IMR-90 (cell line): ENCODE results near the gene ZSCAN23. TPM values are rescaled to one million over a fixed set of nuclear protein-coding genes. Genes with fewer than 3 reads are reported as not detected.

Source experiments
- ATAC-seq: fragments of 200-7000 bp; cut with Tn5 transposase; 2 replicates; pipeline ENCODE4 v1.9.1; 2020; ENCODE audit warnings: low read depth, mild to moderate bottlenecking, moderate library complexity
- BruUV-seq: library from RNA; stranded (reverse); fragments of 400-500 nt; replicated peaks from 2 replicates; lab custom pipeline; 2021; lab: Mats Ljungman, UMichigan
- CTCF ChIA-PET: fragments of 300-600 bp; formaldehyde crosslinking; extraction: SDS; loops from one replicate; lab custom pipeline; 2021; ENCODE audit warnings: antibody characterized with exemption; lab: Yijun Ruan, JAX
- POLR2A ChIA-PET: fragments of 300-600 bp; sonication (Branson Sonifier 250); formaldehyde crosslinking; loops from one replicate; lab custom pipeline; 2022; ENCODE audit warnings: antibody characterized with exemption; ENCODE audit not compliant: unreplicated experiment; lab: Charles Lee
- DNase-seq: peaks from one replicate; pipeline ENCODE4 v3.0.0; 2013
- H2AFZ ChIP-seq: replicated peaks from 2 replicates; pipeline ENCODE3; 2013; ENCODE audit warnings: low read length, mild to moderate bottlenecking; ENCODE audit not compliant: poor library complexity
- H2AK5ac ChIP-seq: 2 replicates; pipeline ENCODE4 v1.6.1; 2013; ENCODE audit warnings: low read depth, low read length, inconsistent platforms
- H2AK9ac ChIP-seq: replicated peaks from 2 replicates; pipeline ENCODE3; 2013; ENCODE audit warnings: mild to moderate bottlenecking, low read depth, low read length, moderate library complexity; ENCODE audit not compliant: poor library complexity
- H2BK120ac ChIP-seq: 2 replicates; pipeline ENCODE4 v1.6.1; 2013; ENCODE audit warnings: low read depth, low read length, inconsistent platforms
- H2BK15ac ChIP-seq: 3 replicates; pipeline ENCODE4 v1.6.1; 2013; ENCODE audit warnings: low read depth, low read length, inconsistent platforms
- H2BK20ac ChIP-seq: 2 replicates; pipeline ENCODE4 v1.6.1; 2013; ENCODE audit warnings: low read depth, mild to moderate bottlenecking, inconsistent platforms, low read length, moderate library complexity
- H2BK5ac ChIP-seq: 2 replicates; pipeline ENCODE4 v1.6.1; 2013; ENCODE audit warnings: mild to moderate bottlenecking, low read depth, low read length, inconsistent platforms; ENCODE audit not compliant: poor library complexity, severe bottlenecking
- H3K14ac ChIP-seq: replicated peaks from 2 replicates; pipeline ENCODE4 v1.6.1; 2013; ENCODE audit warnings: low read depth, low read length, inconsistent platforms
- H3K18ac ChIP-seq: 2 replicates; pipeline ENCODE4 v1.6.1; 2013; ENCODE audit warnings: low read depth, low read length, control low read depth
- H3K23ac ChIP-seq: 2 replicates; pipeline ENCODE4 v1.6.1; 2013; ENCODE audit warnings: low read depth, low read length, inconsistent platforms
- H3K27ac ChIP-seq: 2 replicates; pipeline ENCODE4 v1.5.1; 2013; ENCODE audit warnings: mild to moderate bottlenecking, control low read depth, low read length; ENCODE audit not compliant: insufficient read depth
- H3K27me3 ChIP-seq: 2 replicates; pipeline ENCODE4 v1.6.1; 2013; ENCODE audit warnings: low read length; ENCODE audit not compliant: control insufficient read depth, insufficient read depth
- H3K36me3 ChIP-seq: 2 replicates; pipeline ENCODE4 v1.6.1; 2013; ENCODE audit warnings: low read length, mixed read lengths; ENCODE audit not compliant: control insufficient read depth, insufficient read depth
- H3K4ac ChIP-seq: 2 replicates; pipeline ENCODE4 v1.6.1; 2013; ENCODE audit warnings: low read depth, low read length, inconsistent platforms
- H3K4me1 ChIP-seq: 2 replicates; pipeline ENCODE4 v1.6.1; 2013; ENCODE audit warnings: low read length, mixed read lengths; ENCODE audit not compliant: control insufficient read depth, insufficient read depth
- H3K4me2 ChIP-seq: 2 replicates; pipeline ENCODE4 v1.6.1; 2013; ENCODE audit warnings: low read depth, mild to moderate bottlenecking, control low read depth, low read length, moderate library complexity
- H3K4me3 ChIP-seq: 2 replicates; pipeline ENCODE4 v1.5.1; 2013; ENCODE audit warnings: low read depth, mild to moderate bottlenecking, control low read depth, low read length, moderate library complexity; ENCODE audit not compliant: insufficient read depth
- H3K56ac ChIP-seq: 2 replicates; pipeline ENCODE4 v1.6.1; 2013; ENCODE audit warnings: low read length, inconsistent platforms; ENCODE audit not compliant: insufficient read depth; ENCODE audit errors: extremely low read depth
- H3K79me1 ChIP-seq, 2 experiments: 2 replicates each; pipeline ENCODE4 v1.6.1; 2013; ENCODE audit warnings: low read length in 2 of 2, inconsistent platforms in 1 of 2, low read depth in 1 of 2
- H3K9ac ChIP-seq: 2 replicates; pipeline ENCODE4 v1.6.1; 2013; ENCODE audit warnings: low read depth, low read length, control low read depth
- H3K9me1 ChIP-seq: 2 replicates; pipeline ENCODE4 v1.6.1; 2013; ENCODE audit warnings: low read length, inconsistent platforms; ENCODE audit not compliant: insufficient read depth
- H3K9me3 ChIP-seq: 2 replicates; pipeline ENCODE4 v1.6.1; 2013; ENCODE audit warnings: low read length; ENCODE audit not compliant: control insufficient read depth, insufficient read depth
- H4K20me1 ChIP-seq: 2 replicates; pipeline ENCODE4 v1.6.1; 2013; ENCODE audit warnings: low read length, inconsistent platforms; ENCODE audit not compliant: insufficient read depth
- H4K5ac ChIP-seq: 2 replicates; pipeline ENCODE4 v1.6.1; 2013; ENCODE audit warnings: mild to moderate bottlenecking, low read depth, low read length, control low read depth
- H4K8ac ChIP-seq, 2 experiments: 2 replicates each; pipeline ENCODE4 v1.6.1; 2013; ENCODE audit warnings: low read depth in 2 of 2, low read length in 2 of 2, control low read depth in 1 of 2, inconsistent platforms in 1 of 2
- H4K91ac ChIP-seq: 2 replicates; pipeline ENCODE4 v1.6.1; 2013; ENCODE audit warnings: low read depth, low read length, inconsistent platforms; ENCODE audit not compliant: insufficient read depth
- POLR2A ChIP-seq: IDR thresholded peaks from 2 replicates; pipeline ENCODE4 v1.6.1; 2012; ENCODE audit warnings: mild to moderate bottlenecking, low read depth, low read length
- RCOR1 ChIP-seq: IDR thresholded peaks from 2 replicates; pipeline ENCODE4 v1.6.1; 2012; ENCODE audit warnings: mild to moderate bottlenecking, low read length, improper control_type of control experiment; ENCODE audit not compliant: insufficient replicate concordance
- WGBS, 2 experiments: methylation state at CpG; one replicate each; pipeline versions ENCODE4 v1.1.5 to v1.1.7; 2013; ENCODE audit warnings: missing lambda C conversion rate in 2 of 2; ENCODE audit not compliant: insufficient read length in 1 of 2; ENCODE audit errors: extremely low coverage in 2 of 2; 5-methylcytosine and 5-hydroxymethylcytosine counted together
- dilution Hi-C: fragments of 300-500 bp; cut with HindIII; formaldehyde crosslinking; loops from one replicate; pipeline ENCODE4 v1.14.3; 2018; ENCODE audit warnings: low sequenced_read_pairs; ENCODE audit not compliant: unreplicated experiment
- in situ Hi-C: fragments of 300-500 bp; cut with MboI; formaldehyde crosslinking; loops from 3 replicates; pipeline ENCODE4 v1.14.3; 2019; ENCODE audit warnings: low sequenced_read_pairs, inconsistent platforms, mixed read lengths
- intact Hi-C: fragments of 100-400 bp; cut with micrococcal nuclease; formaldehyde crosslinking; loops from 2 replicates; pipeline ENCODE4 v1.10.0; 2022
- polyA plus RNA-seq, 3 experiments: library from polyadenylated mRNA; depleted of rRNA; stranded (reverse); fragments of >200 nt; gene quantifications; 2 replicates each; pipeline ENCODE4 v1.2.3, GENCODE V29; 2012; ENCODE audit warnings: low replicate concordance in 1 of 3
- total RNA-seq: library from RNA; depleted of rRNA; stranded (reverse); fragments of >200 nt; gene quantifications from 2 replicates; pipeline ENCODE4 v1.2.3, GENCODE V29; 2012
- TF ChIP-seq, protein P1 (sequence below): fragments of 150-350 bp; IDR thresholded peaks from 2 replicates; pipeline ENCODE4 v1.6.1; 2016; ENCODE audit warnings: low read depth, mild to moderate bottlenecking, low read length, moderate library complexity, borderline replicate concordance

ZSCAN23 gene
- total and polyA plus RNA-seq, 2 of the 4 experiments (the other 2 are of a cell fraction) = 1.7 to 8.4 TPM

DNA sequence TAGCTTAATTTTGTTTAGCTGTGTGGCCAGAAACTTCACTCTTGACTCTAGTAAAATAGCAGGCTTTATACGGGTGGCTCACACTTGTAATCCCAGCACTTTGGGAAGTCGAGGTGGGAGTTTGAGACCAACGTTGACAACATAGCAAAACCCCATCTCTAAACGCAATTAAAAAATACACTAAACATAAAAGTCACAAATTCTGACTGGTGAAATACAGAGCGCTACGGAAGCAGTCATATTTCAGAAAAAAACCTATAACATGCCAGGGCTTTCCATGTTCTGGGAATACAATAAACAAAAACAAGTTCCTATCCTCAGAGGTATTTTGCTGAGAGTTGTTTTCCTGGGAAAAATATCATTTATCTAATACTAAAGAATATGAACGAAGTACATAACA, 24.8 kb upstream of the ZSCAN23 start:
- Histone ChIP-seq H3K56ac (no peak overlapping the region), H4K20me1 (no peaks in the 10 kb centered on the region), H3K4ac (no peak overlapping the region), H2AK9ac (no peak overlapping the region), H3K36me3 (no peaks in the 10 kb centered on the region), H3K9ac (no peak overlapping the region), H2AFZ (no peak overlapping the region), H4K91ac (no peak overlapping the region), H2AK5ac (no peak overlapping the region), H3K27me3 (no peaks in the 10 kb centered on the region), H3K9me3 (no peaks in the 10 kb centered on the region), H3K4me2 (no peak overlapping the region), H3K27ac (no peak overlapping the region), H3K4me3 (no peak overlapping the region), H3K4me1 (no peaks in the 10 kb centered on the region), H2BK15ac (no peak overlapping the region), H2BK120ac (no peak overlapping the region), H3K79me1 (no peaks in the 10 kb centered on the region), H3K14ac (no peak overlapping the region), H4K8ac (no peak overlapping the region), H2BK20ac (no peak overlapping the region), H3K23ac (no peak overlapping the region), H4K5ac (no peak overlapping the region), H3K18ac (no peak overlapping the region), H2BK5ac (no peak overlapping the region), H3K9me1 (no peaks in the 10 kb centered on the region)
- no CpG with 5 or more reads among the region's 7 CpGs for WGBS, 2 experiments
- CTCF ChIA-PET = no interaction called here
- in situ Hi-C loops = no loop called here
- intact Hi-C loops = no loop called here
- DNase-seq (no peak), ATAC-seq (no peak)
- no TSS peak for BruUV-seq
- dilution Hi-C loops = no loop called here
- TF ChIP-seq, protein P1, sequence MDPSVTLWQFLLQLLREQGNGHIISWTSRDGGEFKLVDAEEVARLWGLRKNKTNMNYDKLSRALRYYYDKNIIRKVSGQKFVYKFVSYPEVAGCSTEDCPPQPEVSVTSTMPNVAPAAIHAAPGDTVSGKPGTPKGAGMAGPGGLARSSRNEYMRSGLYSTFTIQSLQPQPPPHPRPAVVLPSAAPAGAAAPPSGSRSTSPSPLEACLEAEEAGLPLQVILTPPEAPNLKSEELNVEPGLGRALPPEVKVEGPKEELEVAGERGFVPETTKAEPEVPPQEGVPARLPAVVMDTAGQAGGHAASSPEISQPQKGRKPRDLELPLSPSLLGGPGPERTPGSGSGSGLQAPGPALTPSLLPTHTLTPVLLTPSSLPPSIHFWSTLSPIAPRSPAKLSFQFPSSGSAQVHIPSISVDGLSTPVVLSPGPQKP = no peak
- TF ChIP-seq POLR2A = no peak
- no peak for TF ChIP-seq RCOR1
- POLR2A ChIA-PET = no interaction called here
